HG03175 (cell line): ENCODE measurements around the gene OR14A2.
"Not testable (repeated sequence)": the region's sequence is repeated elsewhere in the genome, so short reads cannot be mapped to it uniquely, and the experiment has no call there.

ENCODE experiments used
- ATAC-seq: cut with Tn5 transposase; IDR thresholded peaks from one replicate; pipeline ENCODE4 v1.9.1; 2021; ENCODE audit warnings: mild to moderate bottlenecking, moderate library complexity; ENCODE audit not compliant: unreplicated experiment

The OR14A2 gene

DNA sequence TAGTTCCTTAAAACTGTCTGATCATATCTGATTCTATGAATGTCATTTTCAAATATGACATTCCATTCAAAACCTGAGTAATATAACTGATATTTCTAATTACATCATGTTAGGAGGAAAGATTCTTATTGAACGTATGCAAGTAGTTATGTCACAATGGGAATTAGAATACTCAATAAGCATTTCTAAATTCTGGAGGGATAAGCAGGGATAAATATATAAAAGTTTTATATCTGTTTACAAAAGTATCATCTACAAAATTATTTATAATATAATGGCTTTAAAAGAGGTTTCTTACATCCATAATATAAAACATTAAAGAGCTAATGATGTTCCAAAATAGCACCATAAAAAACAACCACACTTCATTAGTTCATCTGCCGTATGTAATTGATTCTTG, at the start of gene OR14A2:
Gene OR14A2, minus strand, starts transcription at position 101 of the 400 bp plus-strand sequence.
- no peak for ATAC-seq

DNA sequence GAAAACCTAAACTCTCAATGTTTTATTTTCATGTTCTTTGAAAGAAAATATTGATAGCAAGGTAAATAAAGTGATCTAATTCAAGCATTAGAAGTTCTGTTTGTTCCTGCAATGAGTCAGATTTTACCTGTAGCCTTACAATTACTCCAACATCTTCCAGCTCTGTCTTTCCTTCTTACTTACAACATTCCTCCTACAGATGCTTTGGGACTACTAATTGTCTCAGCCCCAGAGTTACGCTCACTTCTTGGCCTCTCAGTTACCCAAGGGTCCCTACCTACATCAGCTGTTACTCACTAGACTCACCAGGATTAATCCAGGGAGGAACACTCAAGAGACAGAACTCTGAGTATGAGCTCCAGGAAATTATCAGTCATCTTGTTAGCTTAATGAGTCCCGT, 49.6 kb upstream of the OR14A2 start:
- no peak for ATAC-seq

DNA sequence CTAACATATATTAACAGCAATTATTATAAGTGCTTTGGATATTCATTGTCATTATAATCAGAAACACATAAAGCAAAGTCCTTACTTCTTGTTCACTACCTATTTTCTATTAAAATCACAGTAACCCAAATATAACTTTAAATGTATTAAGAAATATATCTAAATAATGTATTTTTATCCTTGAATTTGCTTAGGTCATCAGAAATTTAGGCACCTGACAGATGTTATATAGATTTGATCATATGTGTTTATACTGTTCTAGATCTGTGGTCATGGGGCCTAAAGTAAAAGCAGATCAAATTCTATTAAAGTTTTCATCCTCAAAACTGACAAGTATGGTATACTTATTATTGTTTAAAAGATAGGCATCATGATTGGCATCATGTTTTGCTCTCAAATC, 21.7 kb upstream of the OR14A2 start:
- no peak for ATAC-seq

DNA sequence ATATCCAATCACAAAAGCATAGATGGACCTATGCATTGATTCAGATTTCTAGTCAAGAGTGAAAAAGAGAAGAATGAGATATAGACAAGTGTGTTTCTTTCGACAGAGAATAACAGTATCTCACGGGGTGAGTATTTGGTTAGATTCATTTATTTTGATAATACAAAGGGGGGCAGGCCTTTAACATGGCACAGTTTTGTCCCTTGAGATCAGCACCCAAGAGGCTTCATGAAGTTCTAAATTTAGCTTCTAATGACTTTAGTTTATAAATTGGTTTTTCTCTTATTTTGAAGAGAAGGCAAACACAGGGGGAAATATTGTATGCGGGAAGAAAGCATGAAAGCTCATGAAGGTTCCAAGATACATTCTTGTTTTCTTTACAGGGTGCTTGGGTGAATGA, 12.5 kb upstream of the OR14A2 start, which contains the start of gene OR1C1:
Gene OR1C1, minus strand, starts transcription at position 101 of the 400 bp plus-strand sequence. CDS start 2,150 bp downstream, outside the sequence.
- no peak for ATAC-seq

DNA sequence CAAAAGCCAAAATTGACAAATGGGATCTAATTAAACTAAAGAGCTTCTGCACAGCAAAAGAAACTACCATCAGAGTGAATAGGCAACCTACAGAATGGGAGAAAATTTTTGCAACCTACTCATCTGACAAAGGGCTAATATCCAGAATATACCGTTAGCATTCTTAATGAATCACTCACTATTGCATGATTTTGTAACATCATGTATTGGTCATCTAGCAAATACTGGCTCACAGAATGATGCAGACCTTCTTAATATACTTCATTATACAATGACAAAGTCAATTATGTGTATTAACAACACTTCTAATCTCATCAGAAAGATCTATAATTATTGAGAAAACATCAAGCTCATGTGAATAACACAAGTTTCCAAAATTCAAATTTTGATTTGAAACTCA, 6.4 kb upstream of the OR14A2 start:
- not testable (repeated sequence) for ATAC-seq

DNA sequence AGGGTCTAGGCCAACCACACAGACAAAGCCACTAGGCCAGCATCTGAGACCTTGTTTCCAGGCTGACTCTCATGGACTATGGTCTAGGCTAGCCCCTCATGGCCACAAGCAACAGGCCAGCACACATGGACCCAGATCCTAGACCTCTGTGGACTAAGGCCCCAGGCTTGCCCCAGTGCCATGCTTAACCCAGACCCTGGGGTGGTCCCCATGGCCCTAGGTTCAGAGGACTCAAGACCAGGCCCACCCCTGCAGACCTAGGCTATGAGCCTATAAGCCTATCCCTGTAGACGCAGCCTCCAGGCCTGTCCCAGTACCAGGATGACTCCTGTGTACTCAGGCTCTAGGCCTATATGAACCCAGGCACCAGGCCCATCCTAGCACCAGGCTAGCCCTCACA, 1.9 kb upstream of the OR14A2 start:
- no peak for ATAC-seq

DNA sequence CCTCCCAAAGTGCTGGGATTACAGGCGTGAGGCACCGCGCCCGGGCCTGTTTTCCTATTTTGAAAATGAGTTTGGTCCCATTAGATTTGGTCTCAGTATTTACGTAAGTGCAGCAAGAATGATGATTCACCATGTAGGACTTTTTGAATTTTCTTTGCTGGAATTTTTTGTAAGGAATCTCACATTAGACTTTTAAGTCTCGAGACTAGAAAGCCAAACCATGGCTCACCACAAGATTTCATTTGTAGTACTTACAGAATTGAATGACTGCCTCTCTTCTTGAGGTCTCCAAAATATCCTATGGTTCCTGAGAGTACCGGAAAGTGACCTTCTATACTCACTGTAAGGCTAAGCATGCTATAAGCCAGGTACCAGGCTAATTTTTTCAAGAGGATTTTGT, 325 bp downstream of the OR14A2 start:
- no peak for ATAC-seq

DNA sequence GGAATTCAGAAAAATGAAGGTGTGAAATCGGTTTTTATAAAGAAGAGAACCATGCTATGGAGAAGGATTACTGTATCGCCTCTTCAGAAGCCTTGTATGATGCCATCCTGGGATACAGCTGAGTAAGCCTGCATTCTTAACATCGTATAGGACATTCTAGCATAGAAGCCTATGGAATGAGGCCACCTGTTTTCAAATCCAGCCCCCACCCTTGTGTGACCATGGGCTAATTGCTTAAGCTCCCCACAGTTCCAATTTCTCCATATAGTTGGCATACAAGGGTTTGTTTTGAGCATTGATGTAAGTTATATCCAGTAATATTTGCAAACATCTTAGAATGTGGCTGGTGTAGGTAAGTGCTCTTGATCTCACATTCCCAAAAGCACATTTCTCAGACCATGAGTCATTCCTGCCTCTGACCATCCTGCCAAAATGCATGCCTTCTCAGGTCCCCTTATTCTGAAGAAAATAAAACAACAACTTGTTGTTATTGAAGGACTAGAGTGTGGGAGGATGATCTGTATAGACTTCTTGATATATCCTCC, 1.5 kb downstream of the OR14A2 start:
- ATAC-seq, result no peak

DNA sequence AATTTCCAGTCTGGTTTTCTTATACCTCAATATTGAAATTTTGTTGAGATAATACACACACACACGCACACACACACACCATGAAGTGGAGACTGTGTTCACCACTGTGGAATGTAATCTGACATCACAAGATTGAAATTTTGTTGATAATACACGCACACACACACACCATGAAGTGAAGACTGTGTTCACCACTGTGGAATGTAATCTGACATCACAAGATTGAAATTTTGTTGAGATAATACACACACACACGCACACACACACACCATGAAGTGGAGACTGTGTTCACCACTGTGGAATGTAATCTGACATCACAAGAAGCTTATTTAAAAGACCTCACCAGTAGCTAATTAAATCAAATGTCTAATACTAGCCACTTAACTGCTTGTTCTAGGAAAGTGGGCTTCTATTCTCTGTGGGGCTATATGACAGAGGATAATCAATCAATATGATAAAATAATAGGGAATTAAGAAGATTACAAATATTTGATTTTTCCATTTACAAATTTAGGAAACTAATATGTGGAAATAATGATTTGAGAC, 5.7 kb downstream of the OR14A2 start:
- ATAC-seq, result not testable (repeated sequence)

DNA sequence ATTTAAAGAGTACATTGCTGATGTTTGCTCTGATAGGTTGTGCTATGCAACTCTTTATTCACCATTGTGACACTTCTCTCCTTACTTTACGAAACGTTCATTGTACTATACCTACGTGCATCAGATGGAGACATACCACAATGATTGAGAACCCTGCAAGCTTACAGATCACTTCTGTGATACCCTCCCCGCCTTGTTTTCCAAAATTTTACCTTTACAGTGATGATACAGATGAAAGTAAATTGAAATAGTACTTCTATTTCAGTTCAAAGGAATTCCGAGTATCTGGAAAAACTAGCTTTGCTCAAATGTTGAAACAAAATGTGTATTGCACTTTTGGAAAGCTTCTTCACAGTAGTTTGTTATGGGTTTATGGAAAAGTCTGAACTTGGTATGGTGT, 6.2 kb downstream of the OR14A2 start:
- ATAC-seq, result no peak

DNA sequence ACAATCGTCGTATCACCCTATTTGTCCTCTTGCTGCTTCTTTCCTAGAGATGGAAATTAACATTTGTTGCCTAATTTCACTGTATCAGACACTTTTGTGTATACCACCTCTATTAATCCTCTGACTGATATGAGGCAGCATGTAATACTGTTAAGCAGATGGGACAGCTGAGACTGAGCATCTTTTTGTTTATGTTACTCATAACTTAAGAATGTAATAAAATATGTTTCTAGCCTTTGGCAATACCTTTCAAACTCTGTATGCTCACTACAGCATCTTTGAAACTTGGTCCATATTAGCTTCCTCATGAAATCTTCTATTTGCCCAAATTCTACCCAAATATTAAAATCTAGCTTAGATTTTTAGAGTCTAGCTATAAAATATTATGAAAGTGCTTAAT, 7.2 kb downstream of the OR14A2 start:
- no peak for ATAC-seq

DNA sequence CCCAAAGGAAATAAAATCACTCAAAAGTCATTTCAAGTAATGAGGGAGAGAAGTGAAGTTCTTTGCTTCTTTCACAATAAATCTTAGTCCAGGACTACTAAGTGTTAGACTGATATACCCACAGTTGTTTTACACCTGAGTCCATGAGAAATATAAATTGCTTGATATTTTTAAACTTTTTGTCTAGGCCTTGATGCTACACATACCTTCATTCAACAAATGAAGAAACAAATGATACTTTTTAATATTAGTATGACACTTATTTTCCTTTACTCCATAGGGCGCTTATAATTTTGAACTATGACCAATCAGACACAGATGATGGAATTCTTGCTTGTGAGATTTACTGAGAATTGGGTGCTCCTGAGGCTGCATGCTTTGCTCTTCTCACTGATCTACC, 9.6 kb downstream of the OR14A2 start, which contains the start of gene OR14K1:
Gene OR14K1, plus strand, starts transcription at position 301 of the 400 bp plus-strand sequence. Its CDS starts 0 bp downstream, at position 301.
- no peak for ATAC-seq

DNA sequence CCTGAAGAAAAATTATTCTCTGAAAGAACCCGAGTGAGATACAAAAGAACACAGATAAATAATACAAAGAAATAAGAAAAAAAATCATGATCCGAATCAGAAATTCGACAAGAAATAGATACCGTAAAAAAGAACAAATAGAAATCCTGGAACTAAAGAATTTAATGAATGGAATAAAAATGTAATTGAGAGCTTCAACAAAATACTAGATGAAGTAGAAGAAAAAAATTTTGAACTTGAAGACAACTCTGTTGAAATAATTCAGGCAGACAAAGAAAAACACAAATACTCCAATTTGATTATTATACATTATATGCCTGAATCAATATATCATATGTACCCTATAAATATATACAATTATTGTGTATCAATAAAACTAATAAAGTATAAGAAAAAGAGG, 26.7 kb downstream of the OR14A2 start:
- no peak for ATAC-seq

DNA sequence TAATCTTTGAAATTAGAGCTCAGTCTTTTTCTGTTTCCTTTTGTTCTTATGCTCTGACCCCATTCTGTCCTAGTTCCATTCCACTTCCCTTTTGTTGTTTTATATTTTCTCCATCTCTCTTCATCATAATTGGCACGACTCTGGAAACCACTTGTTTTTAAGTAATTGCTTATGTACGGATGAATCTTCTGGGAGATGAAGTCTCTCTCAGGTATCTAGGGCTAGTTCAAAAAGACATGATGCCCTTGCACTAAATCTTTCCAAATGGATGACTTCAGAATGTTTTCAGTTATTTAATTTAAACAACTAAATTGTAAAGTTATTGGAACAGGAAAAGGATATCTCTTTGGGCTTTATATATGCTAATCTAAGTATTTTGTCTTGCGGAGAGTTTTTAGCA, 31.4 kb downstream of the OR14A2 start, which contains the start of gene OR6F1:
Gene OR6F1, minus strand, starts transcription at position 101 of the 400 bp plus-strand sequence. CDS start 3,891 bp downstream, outside the sequence.
- ATAC-seq, result no peak

DNA sequence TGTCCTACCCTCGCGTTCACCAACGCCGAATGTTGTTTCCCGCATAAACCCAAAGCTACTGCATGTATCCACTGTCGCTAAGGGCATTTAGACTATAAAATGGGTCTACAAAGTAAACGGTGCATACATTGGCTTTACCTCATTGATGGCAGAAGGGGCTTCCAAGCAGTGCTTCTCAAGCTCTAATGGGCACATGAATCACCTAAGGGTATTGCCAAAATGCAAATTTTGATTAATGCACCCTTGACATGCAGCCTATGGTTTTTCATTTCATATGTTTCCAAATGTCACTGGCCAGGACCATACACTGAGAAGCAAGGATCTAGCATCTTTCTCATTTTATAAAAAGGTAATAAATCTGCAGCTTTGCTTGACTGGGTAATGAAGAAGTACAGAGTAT, 34.2 kb downstream of the OR14A2 start:
- ATAC-seq, result no peak

DNA sequence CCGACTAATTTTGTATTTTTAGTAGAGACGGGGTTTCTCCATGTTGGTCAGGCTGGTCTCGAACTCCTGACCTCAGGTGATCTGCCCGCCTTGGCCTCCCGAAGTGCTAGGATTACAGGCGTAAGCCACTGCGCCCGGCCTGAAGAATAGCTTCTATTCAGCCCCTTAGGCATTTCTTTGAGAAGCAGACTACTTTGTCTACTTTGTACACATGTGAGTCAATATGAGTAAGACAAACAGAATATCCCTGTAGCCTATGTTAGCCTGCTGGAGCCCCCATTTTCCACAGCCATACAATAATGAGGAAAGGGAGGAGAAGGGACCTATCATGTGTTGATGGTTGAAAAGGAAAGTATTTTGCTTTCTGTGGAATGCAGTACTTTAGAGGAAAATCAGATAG, 37.3 kb downstream of the OR14A2 start:
- not testable (repeated sequence) for ATAC-seq

DNA sequence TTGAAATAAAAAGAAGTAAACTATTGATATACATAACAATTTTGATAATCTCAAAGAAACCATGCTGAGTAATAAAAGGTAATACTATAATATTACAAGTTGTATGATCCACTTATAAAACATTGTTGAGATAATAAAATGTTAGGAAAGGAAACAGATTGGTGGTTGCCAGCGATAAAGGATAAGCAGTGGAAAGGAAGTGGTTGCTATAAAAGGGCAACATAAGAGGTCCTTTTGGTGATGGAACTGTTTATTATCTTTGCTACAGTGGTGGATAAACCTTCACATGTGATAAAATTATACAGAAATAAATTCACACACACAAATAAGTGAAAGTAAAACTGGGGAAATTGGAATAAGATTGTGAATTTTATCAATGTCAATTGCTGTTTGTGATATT, 46.6 kb downstream of the OR14A2 start:
- ATAC-seq, result no peak

DNA sequence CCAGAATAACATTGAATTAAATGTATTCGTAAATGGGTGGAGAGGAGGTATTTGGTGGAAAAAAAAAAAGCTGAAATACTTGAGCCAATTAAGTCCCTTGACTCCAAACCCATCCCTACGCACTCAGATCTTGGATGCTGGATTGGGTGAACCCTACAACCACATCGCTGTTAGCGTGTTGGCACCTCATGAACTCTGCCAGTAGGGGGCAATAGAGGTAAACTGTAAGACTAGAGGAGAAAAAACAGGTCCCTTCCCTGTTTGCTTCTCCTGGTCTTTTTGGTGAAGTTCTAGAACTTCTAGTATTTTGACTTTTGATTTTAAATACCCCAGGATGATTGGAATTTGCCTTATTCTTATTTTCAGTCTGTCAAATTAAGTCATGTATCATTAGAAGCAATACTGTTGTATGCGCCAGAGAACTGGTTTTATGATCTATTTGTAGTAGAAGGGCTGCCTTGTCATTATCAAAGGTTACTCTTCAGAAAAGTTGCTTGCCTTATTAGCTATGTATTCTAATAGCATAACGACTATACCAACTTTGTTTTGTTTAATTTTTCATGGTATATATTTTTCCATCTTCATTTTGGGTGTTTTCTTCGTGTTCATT, 66.5 kb downstream of the OR14A2 start:
- ATAC-seq, result peak; percentile 95

DNA sequence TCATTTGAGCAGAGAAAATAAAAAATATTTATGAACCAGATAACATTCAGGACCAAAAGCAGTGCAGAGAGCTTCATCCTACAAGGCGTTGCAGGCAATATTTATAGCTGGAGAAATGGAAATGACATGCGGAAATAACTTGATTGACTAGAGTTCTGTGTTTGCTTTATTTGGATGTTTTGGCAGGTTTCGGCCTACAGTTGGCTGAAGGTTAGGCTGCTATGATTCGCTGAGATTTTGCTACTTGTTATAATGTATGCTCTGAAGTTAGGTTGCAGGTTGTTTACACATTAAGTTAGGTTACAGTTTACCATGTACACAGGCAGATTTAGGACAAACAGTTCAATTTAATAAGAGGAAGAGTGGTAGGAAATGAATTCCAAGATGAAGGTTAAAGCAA, 67.8 kb downstream of the OR14A2 start:
- ATAC-seq, result no peak

DNA sequence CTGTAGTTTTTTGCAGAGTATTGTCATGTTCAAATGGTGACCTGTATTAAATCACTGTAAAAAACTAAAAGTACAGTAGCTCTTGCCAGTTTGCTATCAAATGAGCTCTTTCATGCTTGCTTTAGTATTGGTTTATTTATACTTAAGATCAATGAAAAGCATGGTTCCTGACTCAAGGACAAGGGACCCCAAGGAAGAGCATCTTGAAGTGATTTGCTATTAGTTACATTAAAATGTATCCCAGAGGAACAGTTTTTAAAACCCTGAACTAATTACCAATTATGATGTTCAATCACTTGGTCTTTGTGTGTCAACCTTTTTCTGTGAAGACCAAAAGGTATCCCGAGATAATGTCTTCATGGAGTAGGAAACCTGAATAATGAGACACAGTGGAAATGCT, 68.3 kb downstream of the OR14A2 start, which contains the start of gene OR13G1:
Gene OR13G1, minus strand, starts transcription at position 101 of the 400 bp plus-strand sequence. CDS start 6,698 bp downstream, outside the sequence.
- ATAC-seq, result no peak
